Measurements from ENCODE around the gene CLPSL2. TPM values are rescaled to one million over a fixed set of nuclear protein-coding genes. Genes with fewer than 3 reads are reported as not detected.

The CLPSL2 gene
- total RNA-seq, 2 experiments from 2014 or later = not detected

- no peak overlapping the region for H3K27ac Mint-ChIP-seq
- ATAC-seq (no peak), DNase-seq (no peak)
- ChIA-PET CTCF (interaction anchor here (0.5 to 1.3 kb wide), 2 partner anchors 16 to 552 kb away, joined by 3 to 6 read pairs; no protein-coding TSS in a partner anchor), POLR2A (interaction anchor here (0.6 to 1.3 kb wide), 2 partner anchors 11 kb away, joined by 3 to 5 read pairs; no protein-coding TSS in a partner anchor)
- H3K4me3 Mint-ChIP-seq = no peak overlapping the region
- H3K4me1 Mint-ChIP-seq = no peaks in the 10 kb centered on the region
- intact Hi-C loops (cut with DNase I, micrococcal nuclease) = loop anchor here (1.0 kb wide), 1 partner anchor 11 kb away; no protein-coding TSS in a partner anchor
- H3K27me3 Mint-ChIP-seq = peaks cover 28% of the 10 kb centered on the region
- no peaks in the 10 kb centered on the region for H3K36me3 Mint-ChIP-seq (ENCODE audit: low read depth)
- no peaks in the 10 kb centered on the region for H3K9me3 Mint-ChIP-seq (ENCODE audit: low read depth)
These were observed 11.1 kb downstream of the CLPSL2 start for GRCh38 chr6:35787266-35788218.

GRCh38 chr6:35788423-35788982 is 12.1 kb downstream of the CLPSL2 start:
- POLR2A ChIA-PET = no interaction called here
- no peak for ATAC-seq
- no peaks in the 10 kb centered on the region for H3K36me3 Mint-ChIP-seq (ENCODE audit: low read depth)
- no peaks in the 10 kb centered on the region for H3K9me3 Mint-ChIP-seq (ENCODE audit: low read depth)
- DNase-seq = no peak
- intact Hi-C loops (cut with DNase I, micrococcal nuclease) = no loop called here
- CTCF ChIA-PET = interaction anchor here (1.3 kb wide), 1 partner anchor 15 kb away, joined by 6 read pairs; no protein-coding TSS in a partner anchor
- H3K27me3 Mint-ChIP-seq = peaks cover 28% of the 10 kb centered on the region
- no peak overlapping the region for H3K27ac Mint-ChIP-seq
- no peak overlapping the region for H3K4me3 Mint-ChIP-seq
- H3K4me1 Mint-ChIP-seq = no peaks in the 10 kb centered on the region

- ChIA-PET POLR2A (no interaction called here), CTCF (no interaction called here)
- ATAC-seq = no peak
- no peak overlapping the region for H3K27ac Mint-ChIP-seq
- H3K4me1 Mint-ChIP-seq = no peaks in the 10 kb centered on the region
- H3K9me3 Mint-ChIP-seq (ENCODE audit: low read depth) = no peaks in the 10 kb centered on the region
- no peaks in the 10 kb centered on the region for H3K36me3 Mint-ChIP-seq (ENCODE audit: low read depth)
- intact Hi-C loops (cut with DNase I, micrococcal nuclease) = no loop called here
- H3K27me3 Mint-ChIP-seq = peaks cover 25% of the 10 kb centered on the region
- no peak for DNase-seq
- no peak overlapping the region for H3K4me3 Mint-ChIP-seq
These were observed 14.3 kb downstream of the CLPSL2 start for GRCh38 chr6:35790683-35791082.

GRCh38 chr6:35794536-35795452 is 18.4 kb downstream of the CLPSL2 start:
- POLR2A ChIA-PET = no interaction called here
- H3K36me3 Mint-ChIP-seq (ENCODE audit: low read depth) = no peaks in the 10 kb centered on the region
- H3K27me3 Mint-ChIP-seq = peaks cover 3% of the 10 kb centered on the region
- intact Hi-C loops (cut with DNase I, micrococcal nuclease) = no loop called here
- no peak overlapping the region for H3K4me3 Mint-ChIP-seq
- no peak overlapping the region for H3K27ac Mint-ChIP-seq
- CTCF ChIA-PET = interaction anchor here (0.6 kb wide), 1 partner anchor 579 kb away, joined by 3 read pairs; no protein-coding TSS in a partner anchor
- no peaks in the 10 kb centered on the region for H3K4me1 Mint-ChIP-seq
- H3K9me3 Mint-ChIP-seq (ENCODE audit: low read depth) = no peaks in the 10 kb centered on the region
- DNase-seq = no peak
- no peak for ATAC-seq

- Mint-ChIP-seq H3K9me3 (ENCODE audit: low read depth) (no peaks in the 10 kb centered on the region), H3K36me3 (ENCODE audit: low read depth) (no peaks in the 10 kb centered on the region), H3K27ac (no peak overlapping the region), H3K27me3 (peaks cover 3% of the 10 kb centered on the region), H3K4me1 (no peaks in the 10 kb centered on the region), H3K4me3 (no peak overlapping the region)
- no peak for ATAC-seq
- POLR2A ChIA-PET = no interaction called here
- CTCF ChIA-PET = no interaction called here
- intact Hi-C loops (cut with DNase I, micrococcal nuclease) = no loop called here
- no peak for DNase-seq
These were observed 19.2 kb downstream of the CLPSL2 start for GRCh38 chr6:35795453-35796071.

- Mint-ChIP-seq H3K27ac (no peak overlapping the region), H3K36me3 (ENCODE audit: low read depth) (no peaks in the 10 kb centered on the region), H3K9me3 (ENCODE audit: low read depth) (no peaks in the 10 kb centered on the region), H3K4me1 (no peaks in the 10 kb centered on the region), H3K27me3 (peaks cover 3% of the 10 kb centered on the region), H3K4me3 (no peak overlapping the region)
- ChIA-PET POLR2A (no interaction called here), CTCF (no interaction called here)
- DNase-seq (no peak), ATAC-seq (no peak)
- intact Hi-C loops (cut with DNase I, micrococcal nuclease) = no loop called here
These were observed 19.8 kb downstream of the CLPSL2 start for GRCh38 chr6:35796236-35796635.

- Mint-ChIP-seq H3K36me3 (ENCODE audit: low read depth) (no peaks in the 10 kb centered on the region), H3K9me3 (ENCODE audit: low read depth) (no peaks in the 10 kb centered on the region), H3K4me3 (no peak overlapping the region), H3K4me1 (no peaks in the 10 kb centered on the region), H3K27ac (no peak overlapping the region), H3K27me3 (peaks cover 3% of the 10 kb centered on the region)
- intact Hi-C loops (cut with DNase I, micrococcal nuclease) = loop anchor here (1.0 kb wide), 1 partner anchor 11 kb away; no protein-coding TSS in a partner anchor
- CTCF ChIA-PET = no interaction called here
- POLR2A ChIA-PET = interaction anchor here (0.6 to 1.0 kb wide), 2 partner anchors 10 to 20 kb away, joined by 3 read pairs; no protein-coding TSS in a partner anchor
- ATAC-seq (no peak), DNase-seq (no peak)
These were observed 21.6 kb downstream of the CLPSL2 start for GRCh38 chr6:35797837-35798526.

GRCh38 chr6:35798706-35799105 is 22.3 kb downstream of the CLPSL2 start:
- H3K27me3 Mint-ChIP-seq = peaks cover under 1% of the 10 kb centered on the region
- H3K4me1 Mint-ChIP-seq = no peaks in the 10 kb centered on the region
- intact Hi-C loops (cut with DNase I, micrococcal nuclease) = loop anchor here (1.0 kb wide), 1 partner anchor 11 kb away; no protein-coding TSS in a partner anchor
- ChIA-PET CTCF (interaction anchor here (1.1 kb wide), 1 partner anchor 12 kb away, joined by 3 read pairs; no protein-coding TSS in a partner anchor), POLR2A (interaction anchor here (0.6 to 1.0 kb wide), 3 partner anchors 11 to 19 kb away, joined by 3 to 5 read pairs (median 3); no protein-coding TSS in a partner anchor)
- DNase-seq = no peak
- no peak overlapping the region for H3K4me3 Mint-ChIP-seq
- no peak overlapping the region for H3K27ac Mint-ChIP-seq
- no peaks in the 10 kb centered on the region for H3K9me3 Mint-ChIP-seq (ENCODE audit: low read depth)
- H3K36me3 Mint-ChIP-seq (ENCODE audit: low read depth) = no peaks in the 10 kb centered on the region
- ATAC-seq = no peak

GRCh38 chr6:35801148-35801547 is 24.8 kb downstream of the CLPSL2 start:
- Mint-ChIP-seq H3K27me3 (peaks cover 6% of the 10 kb centered on the region), H3K4me3 (no peak overlapping the region), H3K36me3 (ENCODE audit: low read depth) (no peaks in the 10 kb centered on the region), H3K4me1 (no peaks in the 10 kb centered on the region), H3K27ac (no peak overlapping the region), H3K9me3 (ENCODE audit: low read depth) (no peaks in the 10 kb centered on the region)
- POLR2A ChIA-PET = no interaction called here
- CTCF ChIA-PET = interaction anchor here (0.8 kb wide), 1 partner anchor 277 kb away, joined by 3 read pairs; no protein-coding TSS in a partner anchor
- intact Hi-C loops (cut with DNase I, micrococcal nuclease) = no loop called here
- ATAC-seq (no peak), DNase-seq (no peak)

- Mint-ChIP-seq H3K27ac (no peak within 1 kb of the TSS), H3K4me1 (no peaks in the 10 kb centered on the region), H3K4me3 (no peak within 1 kb of the TSS), H3K9me3 (ENCODE audit: low read depth) (no peaks in the 10 kb centered on the region), H3K27me3 (peaks cover 16% of the 10 kb centered on the region), H3K36me3 (ENCODE audit: low read depth) (no peaks in the 10 kb centered on the region)
- DNase-seq (peak; percentile 72), ATAC-seq (peak; percentile 77)
- CTCF ChIA-PET = no interaction called here
- intact Hi-C loops (cut with DNase I, micrococcal nuclease) = no loop called here
- POLR2A ChIA-PET = interaction anchor here (0.6 kb wide), 1 partner anchor 526 kb away, joined by 3 read pairs; no protein-coding TSS in a partner anchor
These were observed 28.8 kb downstream of the CLPSL2 start, which contains the start of gene LHFPL5 for GRCh38 chr6:35804996-35805736. Gene LHFPL5 (plus strand): TSS chr6:35805352. CDS start chr6:35805671, 319 bp downstream.
